HG03378 (cell line): ENCODE data around the gene TLR7.

Experiments used
- ATAC-seq: cut with Tn5 transposase; IDR thresholded peaks from one replicate; pipeline ENCODE4 v1.9.1; 2021; ENCODE audit warnings: mild to moderate bottlenecking, moderate library complexity; ENCODE audit not compliant: unreplicated experiment

Gene TLR7

GRCh38 chrX:12890467-12890866 is 23.6 kb downstream of the TLR7 start:
- ATAC-seq, result peak; percentile 77

- no peak for ATAC-seq
Measured at GRCh38 chrX:12891171-12891570, 24.3 kb downstream of the TLR7 start.

- peak; percentile 46 for ATAC-seq
Measured at GRCh38 chrX:12891915-12892506, 25.1 kb downstream of the TLR7 start.

- ATAC-seq, result no peak
Measured at GRCh38 chrX:12892716-12893115, 25.8 kb downstream of the TLR7 start.

- ATAC-seq, result no peak
Measured at GRCh38 chrX:12894074-12895030, 27.5 kb downstream of the TLR7 start.

GRCh38 chrX:12895866-12896265 is 29.0 kb downstream of the TLR7 start:
- no peak for ATAC-seq

- no peak for ATAC-seq
Measured at GRCh38 chrX:12896935-12897334, 30.1 kb downstream of the TLR7 start.

GRCh38 chrX:12898073-12898472 is 31.2 kb downstream of the TLR7 start:
- no peak for ATAC-seq

- no peak for ATAC-seq
Measured at GRCh38 chrX:12899506-12899905, 32.6 kb downstream of the TLR7 start.

- peak; percentile 67 for ATAC-seq
Measured at GRCh38 chrX:12901486-12901885, 34.6 kb downstream of the TLR7 start.

GRCh38 chrX:12903646-12904045 is 36.8 kb downstream of the TLR7 start:
- ATAC-seq, result no peak

GRCh38 chrX:12906046-12906761 is 39.3 kb downstream of the TLR7 start, which contains the start of gene TLR8:
TLR8 (plus strand) TSS chrX:12906620; CDS start chrX:12906707, 87 bp downstream.
- no peak for ATAC-seq

GRCh38 chrX:12910423-12911121 is 43.7 kb downstream of the TLR7 start:
- ATAC-seq, result no peak

GRCh38 chrX:12911122-12911470 is 44.2 kb downstream of the TLR7 start:
- ATAC-seq, result no peak

- no peak for ATAC-seq
Measured at GRCh38 chrX:12912791-12913482, 46.1 kb downstream of the TLR7 start.

- ATAC-seq, result no peak
Measured at GRCh38 chrX:12917753-12918152, 50.9 kb downstream of the TLR7 start.

- ATAC-seq, result no peak
Measured at GRCh38 chrX:12919051-12919450, 52.2 kb downstream of the TLR7 start.

GRCh38 chrX:12919620-12920019 is 52.7 kb downstream of the TLR7 start:
- no peak for ATAC-seq

- ATAC-seq, result no peak
Measured at GRCh38 chrX:12920990-12921389, 54.1 kb downstream of the TLR7 start.

- no peak for ATAC-seq
Measured at GRCh38 chrX:12921886-12922598, 55.2 kb downstream of the TLR7 start.
